K562 (cell line): ENCODE measurements around the gene CCNB1. TPM values are rescaled to one million over a fixed set of nuclear protein-coding genes. Genes with fewer than 3 reads are reported as not detected.
A peak's percentile ranks its signal among the peaks of the same experiment; 100 is the strongest.

Experiments
- ARNT ChIP-seq, 2 experiments: fragments of 450-650 bp; IDR thresholded peaks; 2 replicates each; pipeline ENCODE4 v1.6.1; 2016; ENCODE audit warnings: mild to moderate bottlenecking in 1 of 2
- CCNT2 ChIP-seq: IDR thresholded peaks from 2 replicates; pipeline ENCODE4 v1.6.1; 2011; ENCODE audit warnings: borderline replicate concordance, low read depth, mild to moderate bottlenecking, moderate library complexity, mixed read lengths, low read length; ENCODE audit not compliant: insufficient read length; ENCODE audit errors: extremely low read depth
- CSDE1 ChIP-seq, 2 experiments: fragments of 450-650 bp; IDR thresholded peaks; 2 replicates each; pipeline ENCODE4 v1.6.1; 2016; ENCODE audit warnings: mild to moderate bottlenecking in 1 of 2
- HDAC2 ChIP-seq: fragments of 450-650 bp; IDR thresholded peaks from 2 replicates; pipeline ENCODE4 v1.6.1; 2016; ENCODE audit warnings: mild to moderate bottlenecking
- NEUROD1 ChIP-seq: fragments of 150-350 bp; IDR thresholded peaks from 2 replicates; pipeline ENCODE4 v1.6.1; 2014; ENCODE audit warnings: borderline replicate concordance, low read length, low read depth; ENCODE audit not compliant: partially characterized antibody
- NFXL1 ChIP-seq: fragments of 450-650 bp; formaldehyde crosslinking; IDR thresholded peaks from 2 replicates; pipeline ENCODE4 v1.4.0; 2021; ENCODE audit warnings: mild to moderate bottlenecking
- POLR2H ChIP-seq: IDR thresholded peaks from 2 replicates; pipeline ENCODE4 v1.6.1; 2016; ENCODE audit warnings: missing genetic modification characterization, low read depth, mild to moderate bottlenecking, control low read depth, missing compliant biosample characterization, moderate library complexity
- POLR3A ChIP-seq: IDR thresholded peaks from 2 replicates; pipeline ENCODE4 v1.6.1; 2011; ENCODE audit warnings: borderline replicate concordance, mild to moderate bottlenecking, moderate library complexity; ENCODE audit not compliant: insufficient read length, insufficient read depth; ENCODE audit errors: extremely low read depth
- SAFB ChIP-seq: fragments of 200-400 bp; formaldehyde crosslinking; IDR thresholded peaks from 2 replicates; pipeline ENCODE4 v1.6.1; 2017; ENCODE audit warnings: low read depth, low read length, borderline replicate concordance
- SAP30 ChIP-seq: fragments of 200-600 bp; sonication (generic); IDR thresholded peaks from 2 replicates; pipeline ENCODE4 v1.6.1; 2012; ENCODE audit warnings: borderline replicate concordance, low read depth, mild to moderate bottlenecking, moderate library complexity, low read length, control low read depth, inconsistent platforms; ENCODE audit not compliant: insufficient read depth, poor library complexity, severe bottlenecking
- SNIP1 ChIP-seq: fragments of 450-650 bp; IDR thresholded peaks from 2 replicates; pipeline ENCODE4 v1.7.1; 2017; ENCODE audit warnings: low read depth, mild to moderate bottlenecking
- SRF ChIP-seq, 2 experiments: fragments of 250-450, 450-650 bp in 1 of 2; sonication (Bioruptor Pico) in 1 of 2; sonication (generic) in 1 of 2; formaldehyde crosslinking; IDR thresholded peaks; 2 replicates each; pipeline versions ENCODE4 v1.5.0 to v1.5.1; 2020 to 2022; ENCODE audit warnings: mild to moderate bottlenecking in 1 of 2, missing genetic modification reagents in 1 of 2
- THRA ChIP-seq: fragments of 450-650 bp; IDR thresholded peaks from 2 replicates; pipeline ENCODE4 v1.6.1; 2017; ENCODE audit warnings: mild to moderate bottlenecking, moderate library complexity
- ZBTB8A ChIP-seq: fragments of 450-650 bp; IDR thresholded peaks from 2 replicates; pipeline ENCODE4 v1.6.1; 2018; ENCODE audit warnings: mild to moderate bottlenecking, moderate library complexity; ENCODE audit not compliant: partially characterized antibody
- ZC3H11A ChIP-seq: IDR thresholded peaks from 2 replicates; pipeline ENCODE4 v1.6.1; 2012; ENCODE audit warnings: low read depth, low read length, improper control_type of control experiment
- ZNF274 ChIP-seq: IDR thresholded peaks from 2 replicates; pipeline ENCODE4 v1.6.1; 2011; ENCODE audit warnings: low read depth, mild to moderate bottlenecking, low read length, moderate library complexity, borderline replicate concordance
- ZNF76 ChIP-seq: fragments of 250-450 bp; sonication (Bioruptor Pico); IDR thresholded peaks from 2 replicates; pipeline ENCODE4 v1.4.0; 2020; ENCODE audit warnings: mild to moderate bottlenecking, moderate library complexity, borderline replicate concordance
- polyA plus RNA-seq, 8 experiments: library from polyadenylated mRNA; depleted of rRNA in 4 of 8; stranded (reverse) in 5 of 8; unstranded in 3 of 8; fragments of >200 nt; fragmentation: Nextera tagmentation in 2 of 8; fragmentation: Illumina TruSeq in 1 of 8; extraction: Ambion mirVana in 2 of 8; extraction: Trizol in 1 of 8; gene quantifications; 2 replicates each; pipeline versions ENCODE4 v1.2.1 to v1.2.3, GENCODE V29; 2011 to 2014; ENCODE audit warnings: inconsistent platforms in 1 of 8, missing spikeins in 1 of 8
- total RNA-seq, 7 experiments: library from RNA; depleted of rRNA in 6 of 7; stranded (reverse); fragments of >200 nt in 6 of 7; fragmentation: Illumina TruSeq in 2 of 7; extraction: Trizol in 2 of 7; gene quantifications; 2 replicates each; pipeline versions ENCODE4 v1.2.1 to v1.2.3, GENCODE V29; 2011 to 2021; ENCODE audit warnings: low replicate concordance in 1 of 7
- TF ChIP-seq, protein P1 (sequence below), 2 experiments: fragments of 450-650 bp; formaldehyde crosslinking in 1 of 2; IDR thresholded peaks; 2 replicates each; pipeline versions ENCODE4 v1.4.0 to v1.6.1; 2014 to 2020; ENCODE audit warnings: mild to moderate bottlenecking in 2 of 2, borderline replicate concordance in 1 of 2, low read depth in 1 of 2

CCNB1 gene
- total and polyA plus RNA-seq, 9 of the 15 experiments (the other 6 are each of a cell fraction or from before 2014, with no cell fraction given): 165 to 679 (median 271) TPM

GRCh38 chr5:69166686-69167492, at the start of gene CCNB1 (continued):
- TF ChIP-seq SAFB (no peak), ZNF274 (no peak), CSDE1 (IDR thresholded peaks at IDR 0.05) (no peak), ARNT (IDR thresholded peaks at IDR 0.05) (no peak), ZC3H11A (no peak), NFXL1 (CRISPR knock-in tag) (no peak), NEUROD1 (peak; percentile 85), HDAC2 (peak; percentile 69), ZBTB8A (no peak), POLR2H (tag) (0 out of 2 replicates have a peak, but pooled peaks have one; percentile 45), POLR3A (no peak), ZNF76 (no peak), THRA (no peak), CCNT2 (no peak), SNIP1 (no peak), SAP30 (peak; percentile 99), SRF (CRISPR knock-in tag; IDR thresholded peaks at IDR 0.05) (peak in 1 of 2 experiments; percentile 16; a peak in 1 of 4 replicates)
- TF ChIP-seq, protein P1, sequence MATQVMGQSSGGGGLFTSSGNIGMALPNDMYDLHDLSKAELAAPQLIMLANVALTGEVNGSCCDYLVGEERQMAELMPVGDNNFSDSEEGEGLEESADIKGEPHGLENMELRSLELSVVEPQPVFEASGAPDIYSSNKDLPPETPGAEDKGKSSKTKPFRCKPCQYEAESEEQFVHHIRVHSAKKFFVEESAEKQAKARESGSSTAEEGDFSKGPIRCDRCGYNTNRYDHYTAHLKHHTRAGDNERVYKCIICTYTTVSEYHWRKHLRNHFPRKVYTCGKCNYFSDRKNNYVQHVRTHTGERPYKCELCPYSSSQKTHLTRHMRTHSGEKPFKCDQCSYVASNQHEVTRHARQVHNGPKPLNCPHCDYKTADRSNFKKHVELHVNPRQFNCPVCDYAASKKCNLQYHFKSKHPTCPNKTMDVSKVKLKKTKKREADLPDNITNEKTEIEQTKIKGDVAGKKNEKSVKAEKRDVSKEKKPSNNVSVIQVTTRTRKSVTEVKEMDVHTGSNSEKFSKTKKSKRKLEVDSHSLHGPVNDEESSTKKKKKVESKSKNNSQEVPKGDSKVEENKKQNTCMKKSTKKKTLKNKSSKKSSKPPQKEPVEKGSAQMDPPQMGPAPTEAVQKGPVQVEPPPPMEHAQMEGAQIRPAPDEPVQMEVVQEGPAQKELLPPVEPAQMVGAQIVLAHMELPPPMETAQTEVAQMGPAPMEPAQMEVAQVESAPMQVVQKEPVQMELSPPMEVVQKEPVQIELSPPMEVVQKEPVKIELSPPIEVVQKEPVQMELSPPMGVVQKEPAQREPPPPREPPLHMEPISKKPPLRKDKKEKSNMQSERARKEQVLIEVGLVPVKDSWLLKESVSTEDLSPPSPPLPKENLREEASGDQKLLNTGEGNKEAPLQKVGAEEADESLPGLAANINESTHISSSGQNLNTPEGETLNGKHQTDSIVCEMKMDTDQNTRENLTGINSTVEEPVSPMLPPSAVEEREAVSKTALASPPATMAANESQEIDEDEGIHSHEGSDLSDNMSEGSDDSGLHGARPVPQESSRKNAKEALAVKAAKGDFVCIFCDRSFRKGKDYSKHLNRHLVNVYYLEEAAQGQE (IDR thresholded peaks at IDR 0.05; ENCODE audit: borderline replicate concordance): peak; percentile 52; the same call in 1 of the 2 replicates
- TF ChIP-seq, protein P1 (CRISPR knock-in tag; IDR thresholded peaks at IDR 0.05; ENCODE audit: low read depth): no peak
